OCI-LY3 (cell line): ENCODE results near the gene MACROD2.

Source experiments
- EZH2phosphoT487 ChIP-seq: fragments of 200-600 bp; shearing (Covaris generic); IDR thresholded peaks from 2 replicates; pipeline ENCODE4 v1.6.1; 2018; ENCODE audit warnings: antibody characterized with exemption, mixed run types, low read depth
- TF ChIP-seq, protein P1 (sequence below): fragments of 200-600, 300-600 bp; sonication (generic); IDR thresholded peaks from 2 replicates; pipeline ENCODE4 v1.5.1; 2014; ENCODE audit warnings: antibody characterized with exemption, low read length, low read depth

GRCh38 chr20:14401479-14402138 lies 406.3 kb downstream of the MACROD2 start:
- TF ChIP-seq, protein P1, sequence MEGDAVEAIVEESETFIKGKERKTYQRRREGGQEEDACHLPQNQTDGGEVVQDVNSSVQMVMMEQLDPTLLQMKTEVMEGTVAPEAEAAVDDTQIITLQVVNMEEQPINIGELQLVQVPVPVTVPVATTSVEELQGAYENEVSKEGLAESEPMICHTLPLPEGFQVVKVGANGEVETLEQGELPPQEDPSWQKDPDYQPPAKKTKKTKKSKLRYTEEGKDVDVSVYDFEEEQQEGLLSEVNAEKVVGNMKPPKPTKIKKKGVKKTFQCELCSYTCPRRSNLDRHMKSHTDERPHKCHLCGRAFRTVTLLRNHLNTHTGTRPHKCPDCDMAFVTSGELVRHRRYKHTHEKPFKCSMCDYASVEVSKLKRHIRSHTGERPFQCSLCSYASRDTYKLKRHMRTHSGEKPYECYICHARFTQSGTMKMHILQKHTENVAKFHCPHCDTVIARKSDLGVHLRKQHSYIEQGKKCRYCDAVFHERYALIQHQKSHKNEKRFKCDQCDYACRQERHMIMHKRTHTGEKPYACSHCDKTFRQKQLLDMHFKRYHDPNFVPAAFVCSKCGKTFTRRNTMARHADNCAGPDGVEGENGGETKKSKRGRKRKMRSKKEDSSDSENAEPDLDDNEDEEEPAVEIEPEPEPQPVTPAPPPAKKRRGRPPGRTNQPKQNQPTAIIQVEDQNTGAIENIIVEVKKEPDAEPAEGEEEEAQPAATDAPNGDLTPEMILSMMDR: no peak
- TF ChIP-seq EZH2phosphoT487: no peak
